Stimulated activated CD8-positive, alpha-beta memory T cell treated with anti-CD3 and anti-CD28 coated beads, Interleukin-4, amount 100 ng/mL, for 24 hours (primary cell): ENCODE results near the gene PPM1F.
"Not testable (repeated sequence)": the region's sequence is repeated elsewhere in the genome, so short reads cannot be mapped to it uniquely, and the experiment has no call there.

ENCODE experiments used
- DNase-seq: peaks from one replicate; pipeline ENCODE4 v3.0.0-alpha.2; 2020; ENCODE audit warnings: low read depth

The PPM1F gene

DNA sequence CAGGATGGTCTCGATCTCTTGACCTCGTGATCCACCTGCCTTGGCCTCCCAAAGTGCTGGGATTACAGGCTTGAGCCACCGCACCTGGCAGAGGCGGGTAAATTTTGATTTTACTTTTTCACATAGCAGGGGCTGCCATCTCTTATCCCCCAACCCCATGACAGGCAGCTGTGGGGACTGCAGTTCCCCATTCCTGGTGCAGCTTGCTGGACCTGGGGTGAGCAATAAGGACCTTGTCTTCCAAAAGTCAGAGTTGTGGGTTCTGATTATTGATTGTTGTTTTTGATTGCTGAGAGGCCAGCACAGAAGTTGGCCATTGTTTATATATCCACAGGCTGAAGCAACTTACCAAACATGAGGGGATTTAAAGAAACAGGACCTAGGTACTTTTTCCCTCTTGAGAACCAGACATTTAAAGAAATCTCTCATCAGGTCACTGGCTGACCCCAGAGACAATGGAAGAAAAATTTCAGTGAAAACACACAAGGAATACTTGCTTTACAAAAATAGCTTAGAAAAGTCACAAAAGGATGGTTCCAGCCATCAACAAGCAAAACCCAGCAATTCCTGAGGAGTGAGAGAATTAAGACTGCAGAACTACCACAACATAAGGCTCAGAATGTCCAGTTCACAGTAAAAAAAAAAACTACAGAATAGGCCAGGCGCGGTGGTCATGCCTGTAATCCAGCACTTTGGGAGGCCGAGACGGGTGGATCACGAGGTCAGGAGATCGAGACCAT lies 63.2 kb downstream of the PPM1F start:
- no peak for DNase-seq

DNA sequence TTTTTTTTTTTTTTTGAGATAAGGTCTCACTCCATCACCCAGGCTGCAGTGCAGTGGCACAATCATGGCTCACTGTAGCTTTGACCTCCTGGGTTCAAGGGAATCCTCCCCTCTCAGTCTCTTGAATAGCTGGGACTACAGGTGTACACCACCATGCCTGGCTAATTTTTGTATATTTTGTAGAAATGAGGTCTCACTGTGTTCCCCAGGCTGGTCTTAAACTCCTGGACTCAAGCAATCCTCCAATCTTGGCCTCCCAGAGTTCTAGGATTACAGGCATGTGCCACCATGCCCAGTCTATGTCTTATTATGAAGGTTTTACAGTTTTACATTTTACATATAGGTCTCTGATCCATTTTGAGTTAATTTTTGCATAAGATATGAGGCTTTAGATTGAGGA lies 64.8 kb downstream of the PPM1F start:
- DNase-seq = no peak

- DNase-seq = not testable (repeated sequence)
These were observed 68.7 kb downstream of the PPM1F start for GRCh38 chr22:21883930-21884329.

GRCh38 chr22:21882754-21883333 lies 69.8 kb downstream of the PPM1F start:
- DNase-seq = not testable (repeated sequence)

- no peak for DNase-seq
These were observed 70.6 kb downstream of the PPM1F start for GRCh38 chr22:21881841-21882753.

- DNase-seq = no peak
These were observed 76.0 kb downstream of the PPM1F start for GRCh38 chr22:21876486-21877176.

- DNase-seq = not testable (repeated sequence)
These were observed 77.7 kb downstream of the PPM1F start for GRCh38 chr22:21874953-21875352.

GRCh38 chr22:21873619-21874018 lies 79.0 kb downstream of the PPM1F start:
- DNase-seq = no peak

DNA sequence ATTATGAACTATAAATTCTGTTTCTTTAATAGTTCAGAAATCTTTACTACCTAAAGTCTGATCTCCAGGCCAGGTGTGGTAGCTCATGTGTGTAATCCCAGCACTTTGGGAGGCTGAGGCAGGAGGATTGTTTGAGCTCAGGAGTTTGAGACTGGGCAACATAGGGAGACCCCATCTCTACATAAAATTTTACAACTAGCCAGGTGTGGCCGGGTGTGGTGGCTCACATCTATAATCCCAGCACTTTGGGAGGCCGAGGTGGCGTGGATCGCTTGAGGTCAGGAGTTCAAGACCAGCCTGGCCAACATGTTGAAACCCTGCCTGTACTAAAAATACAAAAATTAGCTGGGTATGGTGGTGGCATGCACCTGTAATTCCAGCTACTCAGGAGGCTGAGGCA lies 79.9 kb downstream of the PPM1F start:
- not testable (repeated sequence) for DNase-seq
